GM06990 (cell line): ENCODE results near the gene SULT1C3.

Source experiments
- DNase-seq: peaks from one replicate; pipeline ENCODE4 v3.0.0-alpha.2; 2011; ENCODE audit not compliant: insufficient read length; ENCODE audit errors: extremely low read depth
- H3K27me3 ChIP-seq: replicated peaks from 2 replicates; pipeline ENCODE4 v1.6.0; 2011; ENCODE audit warnings: low read length; ENCODE audit not compliant: control insufficient read depth, insufficient read depth
- H3K36me3 ChIP-seq: 2 replicates; pipeline ENCODE4 v1.5.1; 2011; ENCODE audit warnings: low read length; ENCODE audit not compliant: control insufficient read depth, insufficient read depth
- H3K4me3 ChIP-seq: replicated peaks from 2 replicates; pipeline ENCODE4 v1.5.1; 2011; ENCODE audit warnings: low read depth, mild to moderate bottlenecking, control low read depth, low read length
- TF ChIP-seq, protein P1 (sequence below): IDR thresholded peaks from 2 replicates; pipeline ENCODE4 v1.5.1; 2011; ENCODE audit warnings: low read length, control low read depth, mild to moderate bottlenecking, inconsistent platforms; ENCODE audit not compliant: insufficient read depth, poor library complexity, severe bottlenecking

Gene SULT1C3

DNA sequence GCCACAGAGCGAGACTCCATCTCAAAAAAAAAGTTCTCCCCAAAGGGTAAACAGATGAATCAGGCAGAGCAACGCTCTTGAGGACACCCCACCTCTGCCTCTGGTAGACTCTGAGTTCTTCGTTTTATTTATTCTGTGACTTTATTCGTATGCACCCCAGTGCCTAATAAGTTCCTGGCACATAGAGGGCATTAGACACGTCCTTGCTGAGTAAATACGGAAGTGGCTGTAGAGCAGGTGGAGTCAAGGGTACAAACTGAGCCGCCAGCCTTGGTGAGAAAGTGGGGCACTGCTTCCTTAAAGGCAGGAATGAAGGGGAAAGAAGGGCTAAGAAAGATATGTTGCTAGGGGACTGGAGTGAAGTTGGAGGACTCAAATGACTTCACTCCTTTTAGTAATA is 61.8 kb downstream of the SULT1C3 start:
- Histone ChIP-seq H3K36me3 (no peaks in the 10 kb centered on the region), H3K4me3 (no peak overlapping the region), H3K27me3 (no peaks in the 10 kb centered on the region)
- TF ChIP-seq, protein P1, sequence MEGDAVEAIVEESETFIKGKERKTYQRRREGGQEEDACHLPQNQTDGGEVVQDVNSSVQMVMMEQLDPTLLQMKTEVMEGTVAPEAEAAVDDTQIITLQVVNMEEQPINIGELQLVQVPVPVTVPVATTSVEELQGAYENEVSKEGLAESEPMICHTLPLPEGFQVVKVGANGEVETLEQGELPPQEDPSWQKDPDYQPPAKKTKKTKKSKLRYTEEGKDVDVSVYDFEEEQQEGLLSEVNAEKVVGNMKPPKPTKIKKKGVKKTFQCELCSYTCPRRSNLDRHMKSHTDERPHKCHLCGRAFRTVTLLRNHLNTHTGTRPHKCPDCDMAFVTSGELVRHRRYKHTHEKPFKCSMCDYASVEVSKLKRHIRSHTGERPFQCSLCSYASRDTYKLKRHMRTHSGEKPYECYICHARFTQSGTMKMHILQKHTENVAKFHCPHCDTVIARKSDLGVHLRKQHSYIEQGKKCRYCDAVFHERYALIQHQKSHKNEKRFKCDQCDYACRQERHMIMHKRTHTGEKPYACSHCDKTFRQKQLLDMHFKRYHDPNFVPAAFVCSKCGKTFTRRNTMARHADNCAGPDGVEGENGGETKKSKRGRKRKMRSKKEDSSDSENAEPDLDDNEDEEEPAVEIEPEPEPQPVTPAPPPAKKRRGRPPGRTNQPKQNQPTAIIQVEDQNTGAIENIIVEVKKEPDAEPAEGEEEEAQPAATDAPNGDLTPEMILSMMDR: no peak
- DNase-seq: no peak

GRCh38 chr2:108304975-108305374 is 65.2 kb downstream of the SULT1C3 start:
- Histone ChIP-seq H3K4me3 (no peak overlapping the region), H3K36me3 (no peaks in the 10 kb centered on the region), H3K27me3 (no peaks in the 10 kb centered on the region)
- TF ChIP-seq, protein P1: no peak
- no peak for DNase-seq

DNA sequence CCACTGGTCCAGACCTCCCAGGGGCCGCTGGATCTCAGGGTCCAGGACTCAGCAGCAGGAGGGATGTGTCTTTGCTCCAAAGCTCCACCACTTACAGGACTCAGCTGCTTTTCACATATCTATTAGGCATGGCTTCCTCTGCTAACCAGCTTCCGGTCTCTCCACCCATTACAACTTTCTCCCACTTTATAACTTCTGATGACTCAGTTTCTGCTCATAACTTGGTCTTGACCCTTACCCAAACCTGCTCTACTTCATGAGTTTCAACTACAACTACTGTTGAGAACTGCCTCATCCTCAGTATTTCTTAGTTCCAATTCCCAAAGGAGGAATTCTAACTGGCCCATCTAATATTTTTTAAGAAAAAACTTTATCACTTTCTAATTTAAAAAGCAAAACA is 66.1 kb downstream of the SULT1C3 start:
- Histone ChIP-seq H3K36me3 (no peaks in the 10 kb centered on the region), H3K27me3 (no peaks in the 10 kb centered on the region), H3K4me3 (no peak overlapping the region)
- TF ChIP-seq, protein P1: no peak
- no peak for DNase-seq

DNA sequence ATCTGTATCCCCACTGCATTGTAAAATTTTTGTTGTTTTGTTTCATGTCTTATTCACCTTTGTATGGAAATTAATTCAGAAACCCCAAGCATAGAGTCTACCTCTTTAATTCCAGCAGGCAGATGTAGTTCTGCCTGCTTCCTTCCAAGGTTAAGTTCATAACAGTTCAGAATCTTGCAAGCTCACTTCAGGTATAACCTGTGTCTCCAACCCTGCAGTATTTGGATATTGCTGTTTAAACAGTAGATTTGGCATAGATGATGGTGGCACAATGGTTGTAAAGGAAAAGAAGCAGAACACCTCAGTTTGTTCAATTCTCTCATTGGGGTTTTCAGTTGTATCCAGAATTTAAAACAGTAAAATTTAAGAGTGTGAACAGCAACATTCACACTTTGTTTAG is 70.1 kb downstream of the SULT1C3 start:
- TF ChIP-seq, protein P1: no peak
- Histone ChIP-seq H3K36me3 (no peaks in the 10 kb centered on the region), H3K27me3 (no peaks in the 10 kb centered on the region), H3K4me3 (no peak overlapping the region)
- DNase-seq: no peak
